HG03103 (cell line): ENCODE results near the gene PDE4D.

ENCODE experiments used
- ATAC-seq: cut with Tn5 transposase; IDR thresholded peaks from one replicate; pipeline ENCODE4 v1.9.1; 2021; ENCODE audit warnings: low read depth; ENCODE audit not compliant: unreplicated experiment

PDE4D gene

GRCh38 chr5:59460368-59461153 is 433.0 kb downstream of the PDE4D start:
- ATAC-seq = no peak

- ATAC-seq = no peak
These were observed 434.4 kb downstream of the PDE4D start for GRCh38 chr5:59458966-59459729.

- no peak for ATAC-seq
These were observed 435.2 kb downstream of the PDE4D start for GRCh38 chr5:59458321-59458720.

GRCh38 chr5:59449905-59450644 is 443.5 kb downstream of the PDE4D start:
- no peak for ATAC-seq

- no peak for ATAC-seq
These were observed 447.2 kb downstream of the PDE4D start for GRCh38 chr5:59446356-59446755.

GRCh38 chr5:59445741-59446140 is 447.8 kb downstream of the PDE4D start:
- no peak for ATAC-seq

GRCh38 chr5:59439303-59439702 is 454.2 kb downstream of the PDE4D start:
- no peak for ATAC-seq

GRCh38 chr5:59437176-59437575 is 456.4 kb downstream of the PDE4D start:
- no peak for ATAC-seq

GRCh38 chr5:59436364-59437148 is 457.0 kb downstream of the PDE4D start:
- ATAC-seq = no peak

GRCh38 chr5:59433174-59433573 is 460.4 kb downstream of the PDE4D start:
- ATAC-seq = no peak

- no peak for ATAC-seq
These were observed 463.4 kb downstream of the PDE4D start for GRCh38 chr5:59430066-59430685.

- ATAC-seq = no peak
These were observed 465.1 kb downstream of the PDE4D start for GRCh38 chr5:59428391-59428790.

GRCh38 chr5:59424515-59424914 is 469.0 kb downstream of the PDE4D start:
- ATAC-seq = no peak

- ATAC-seq = no peak
These were observed 470.5 kb downstream of the PDE4D start for GRCh38 chr5:59423021-59423420.

- ATAC-seq = no peak
These were observed 471.3 kb downstream of the PDE4D start for GRCh38 chr5:59421986-59422941.

GRCh38 chr5:59420596-59420995 is 472.9 kb downstream of the PDE4D start:
- no peak for ATAC-seq

- ATAC-seq = no peak
These were observed 474.7 kb downstream of the PDE4D start for GRCh38 chr5:59418808-59419207.

GRCh38 chr5:59416451-59416850 is 477.1 kb downstream of the PDE4D start:
- no peak for ATAC-seq

- no peak for ATAC-seq
These were observed 477.5 kb downstream of the PDE4D start for GRCh38 chr5:59416026-59416425.
